HepG2 (cell line): ENCODE results near the gene EML2. TPM values are rescaled to one million over a fixed set of nuclear protein-coding genes. Genes with fewer than 3 reads are reported as not detected.

Experiments used
- AFF4 ChIP-seq: sonication (generic); formaldehyde crosslinking; IDR thresholded peaks from 2 replicates; pipeline ENCODE4 v1.4.0; 2020; ENCODE audit warnings: missing genetic modification reagents
- ARHGAP35 ChIP-seq: sonication (generic); formaldehyde crosslinking; IDR thresholded peaks from 2 replicates; pipeline ENCODE4 v1.9.0; 2022; ENCODE audit warnings: mild to moderate bottlenecking, inconsistent platforms, moderate library complexity, missing genetic modification reagents, borderline replicate concordance
- HMG20A ChIP-seq: IDR thresholded peaks from 2 replicates; pipeline ENCODE4 v1.6.1; 2016; ENCODE audit warnings: borderline replicate concordance
- IKZF5 ChIP-seq: IDR thresholded peaks from 2 replicates; pipeline ENCODE4 v1.6.1; 2018; ENCODE audit warnings: missing genetic modification reagents, mild to moderate bottlenecking, missing compliant biosample characterization
- KDM4B ChIP-seq: sonication (generic); formaldehyde crosslinking; IDR thresholded peaks from 2 replicates; pipeline ENCODE4 v1.4.0; 2020; ENCODE audit warnings: missing genetic modification reagents
- MAF1 ChIP-seq: sonication (generic); formaldehyde crosslinking; IDR thresholded peaks from 2 replicates; pipeline ENCODE4 v1.5.0; 2020; ENCODE audit warnings: missing genetic modification reagents, borderline replicate concordance
- MEF2D ChIP-seq: sonication (generic); formaldehyde crosslinking; IDR thresholded peaks from 2 replicates; pipeline ENCODE4 v1.5.1; 2020; ENCODE audit warnings: mild to moderate bottlenecking, missing genetic modification reagents
- NCOA1 ChIP-seq: sonication (generic); formaldehyde crosslinking; IDR thresholded peaks from 2 replicates; pipeline ENCODE4 v1.9.0; 2021; ENCODE audit warnings: missing genetic modification reagents
- NFKB2 ChIP-seq: sonication (generic); formaldehyde crosslinking; IDR thresholded peaks from 2 replicates; pipeline ENCODE4 v1.4.0; 2020; ENCODE audit warnings: missing genetic modification reagents, borderline replicate concordance
- PTBP1 ChIP-seq: fragments of 200-400 bp; formaldehyde crosslinking; IDR thresholded peaks from 2 replicates; pipeline ENCODE4 v1.6.1; 2018; ENCODE audit warnings: low read length, low read depth; ENCODE audit not compliant: poor library complexity, severe bottlenecking
- RXRB ChIP-seq: IDR thresholded peaks from 2 replicates; pipeline ENCODE4 v1.6.1; 2016; ENCODE audit warnings: borderline replicate concordance, missing genetic modification reagents, missing compliant biosample characterization
- SIX4 ChIP-seq: sonication (generic); formaldehyde crosslinking; IDR thresholded peaks from 2 replicates; pipeline ENCODE4 v1.4.0; 2020; ENCODE audit warnings: missing genetic modification reagents
- SMARCC2 ChIP-seq: fragments of 450-650 bp; IDR thresholded peaks from 2 replicates; pipeline ENCODE4 v1.6.1; 2017; ENCODE audit warnings: antibody characterized with exemption, mild to moderate bottlenecking
- TBX2 ChIP-seq: sonication (generic); formaldehyde crosslinking; IDR thresholded peaks from 2 replicates; pipeline ENCODE4 v1.5.0; 2020; ENCODE audit warnings: missing genetic modification reagents, mild to moderate bottlenecking, borderline replicate concordance
- ZMYM2 ChIP-seq: sonication (generic); formaldehyde crosslinking; IDR thresholded peaks from 2 replicates; pipeline ENCODE4 v1.8.0; 2022; ENCODE audit warnings: mild to moderate bottlenecking, missing genetic modification reagents
- ZMYM4 ChIP-seq: sonication (generic); formaldehyde crosslinking; IDR thresholded peaks from 2 replicates; pipeline ENCODE4 v1.8.1; 2023; ENCODE audit warnings: mild to moderate bottlenecking, missing genetic modification reagents
- ZNF235 ChIP-seq: sonication (generic); formaldehyde crosslinking; IDR thresholded peaks from 2 replicates; pipeline ENCODE4 v1.8.1; 2023; ENCODE audit warnings: mild to moderate bottlenecking, missing genetic modification reagents, borderline replicate concordance
- ZNF326 ChIP-seq: sonication (generic); formaldehyde crosslinking; IDR thresholded peaks from 2 replicates; pipeline ENCODE4 v1.4.0; 2020; ENCODE audit warnings: missing genetic modification reagents, borderline replicate concordance
- ZNF331 ChIP-seq: sonication (generic); formaldehyde crosslinking; IDR thresholded peaks from 2 replicates; pipeline ENCODE4 v1.4.0; 2020; ENCODE audit warnings: missing genetic modification reagents
- ZNF687 ChIP-seq: sonication (generic); formaldehyde crosslinking; IDR thresholded peaks from 2 replicates; pipeline ENCODE4 v1.5.1; 2020; ENCODE audit warnings: mild to moderate bottlenecking, missing genetic modification reagents, moderate library complexity
- ZSCAN31 ChIP-seq: sonication (generic); formaldehyde crosslinking; IDR thresholded peaks from 2 replicates; pipeline ENCODE4 v1.5.0; 2020; ENCODE audit warnings: low read depth, mild to moderate bottlenecking, missing genetic modification reagents
- polyA plus RNA-seq, 8 experiments: library from polyadenylated mRNA; depleted of rRNA in 3 of 8; stranded (reverse) in 7 of 8; unstranded in 1 of 8; fragments of >200 nt; fragmentation: Illumina TruSeq in 4 of 8; extraction: Trizol in 4 of 8; gene quantifications; 2 replicates each; pipeline versions ENCODE4 v1.2.1 to v1.2.3, GENCODE V29; 2011 to 2016; ENCODE audit warnings: low read depth in 4 of 8, missing spikeins in 1 of 8, mixed read lengths in 1 of 8; ENCODE audit not compliant: insufficient read depth in 1 of 8
- total RNA-seq, 5 experiments: library from RNA; depleted of rRNA; stranded (reverse); fragments of >200 nt; fragmentation: Illumina TruSeq; extraction: Trizol; gene quantifications; 2 replicates each; pipeline ENCODE4 v1.2.3, GENCODE V29; 2016; ENCODE audit warnings: low read depth in 1 of 5

The EML2 gene
- total and polyA plus RNA-seq, 2 of the 13 experiments (the other 11 are each of a cell fraction or from before 2014, with no cell fraction given), result 7.3 to 12.9 TPM

- TF ChIP-seq ZNF687 (CRISPR knock-in tag) (peak; percentile 60), RXRB (CRISPR knock-in tag) (peak; percentile 13; the same call in 1 of the 2 replicates), ARHGAP35 (no peak), ZNF331 (no peak), HMG20A (CRISPR knock-in tag) (no peak), MAF1 (CRISPR knock-in tag) (no peak), ZNF235 (CRISPR knock-in tag) (no peak), PTBP1 (no peak), ZMYM4 (CRISPR knock-in tag) (0 out of 2 replicates have a peak, but pooled peaks have one; percentile 25), IKZF5 (CRISPR knock-in tag) (peak; percentile 38; the same call in 1 of the 2 replicates), KDM4B (CRISPR knock-in tag) (no peak), MEF2D (CRISPR knock-in tag) (0 out of 2 replicates have a peak, but pooled peaks have one; percentile 34), AFF4 (no peak), NFKB2 (CRISPR knock-in tag) (peak; percentile 39; the same call in 1 of the 2 replicates), ZSCAN31 (CRISPR knock-in tag) (peak; percentile 50; the same call in 1 of the 2 replicates), NCOA1 (CRISPR knock-in tag) (no peak), ZNF326 (CRISPR knock-in tag) (no peak), ZMYM2 (CRISPR knock-in tag) (peak; percentile 44; the same call in 1 of the 2 replicates), TBX2 (CRISPR knock-in tag) (peak; percentile 59; the same call in 1 of the 2 replicates), SMARCC2 (no peak), SIX4 (CRISPR knock-in tag) (no peak)
Observed at GRCh38 chr19:45643024-45643926, 4.1 kb upstream of the EML2 start (continued).
